Spinal cord (tissue), 10 donors: ENCODE measurements around the gene PHF20. TPM values are rescaled to one million over a fixed set of nuclear protein-coding genes. Genes with fewer than 3 reads are reported as not detected.
A peak's percentile ranks its signal among the peaks of the same experiment; 100 is the strongest.

ENCODE experiments used
- DNase-seq, 6 donors: peaks; one replicate each; pipeline versions ENCODE4 v3.0.0 to v3.0.0-alpha.2; 2013 to 2015; ENCODE audit warnings: low spot score in 6 of 6, low read depth in 4 of 6
- H3K27ac ChIP-seq: one replicate; pipeline ENCODE4 v1.5.1; 2013; ENCODE audit warnings: low read depth, low read length, control low read depth
- H3K27me3 ChIP-seq: one replicate; pipeline ENCODE4 v1.6.1; 2013; ENCODE audit warnings: low read length; ENCODE audit not compliant: control insufficient read depth, insufficient read depth
- H3K36me3 ChIP-seq: one replicate; pipeline ENCODE4 v1.6.1; 2013; ENCODE audit warnings: low read length; ENCODE audit not compliant: control insufficient read depth, insufficient read depth
- H3K4me1 ChIP-seq: one replicate; pipeline ENCODE4 v1.6.1; 2013; ENCODE audit warnings: low read length; ENCODE audit not compliant: control insufficient read depth, insufficient read depth
- H3K4me3 ChIP-seq: one replicate; pipeline ENCODE4 v1.5.1; 2013; ENCODE audit warnings: low read depth, low read length, control low read depth
- H3K9me3 ChIP-seq: one replicate; pipeline ENCODE4 v1.6.1; 2013; ENCODE audit warnings: low read length; ENCODE audit not compliant: control insufficient read depth, insufficient read depth
- WGBS: methylation state at CpG from one replicate; pipeline ENCODE4 v1.1.5; 2013; ENCODE audit warnings: missing lambda C conversion rate; ENCODE audit not compliant: insufficient coverage; 5-methylcytosine and 5-hydroxymethylcytosine counted together
- polyA plus RNA-seq, 2 donors: library from polyadenylated mRNA; unstranded; fragments of 120-200 nt; gene quantifications; one replicate each; pipeline ENCODE4 v1.2.1, GENCODE V29; 2013; ENCODE audit not compliant: insufficient read length in 2 of 2
- total RNA-seq, 2 donors: library from RNA; depleted of rRNA in 1 of 2; stranded (reverse); fragments of 120-200 nt in 1 of 2; fragments of >200 nt in 1 of 2; gene quantifications; one replicate each; pipeline versions ENCODE4 v1.2.3 to v1.2.4, GENCODE V29; 2013 to 2014
- donor health status: healthy.

PHF20 gene
- total and polyA plus RNA-seq, 4 donors = 31.0 to 38.7 (median 33.4) TPM

- Histone ChIP-seq H3K4me3 (no peak overlapping the region), H3K9me3 (no peaks in the 10 kb centered on the region), H3K4me1 (no peaks in the 10 kb centered on the region), H3K27ac (no peak overlapping the region), H3K36me3 (peaks cover 3% of the 10 kb centered on the region), H3K27me3 (no peaks in the 10 kb centered on the region)
- DNase-seq = no peak
- WGBS = 100% methylated on average over 1 of the region's 3 CpGs
Measured at GRCh38 chr20:35903843-35904242, 132.0 kb downstream of the PHF20 start.

GRCh38 chr20:35904982-35905663 lies 133.3 kb downstream of the PHF20 start:
- no peaks in the 10 kb centered on the region for H3K4me1 ChIP-seq
- no peak overlapping the region for H3K27ac ChIP-seq
- WGBS = 100% methylated on average over 3 of the region's 4 CpGs
- H3K9me3 ChIP-seq = no peaks in the 10 kb centered on the region
- no peak overlapping the region for H3K4me3 ChIP-seq
- H3K27me3 ChIP-seq = no peaks in the 10 kb centered on the region
- H3K36me3 ChIP-seq = no peaks in the 10 kb centered on the region
- DNase-seq = no peak

GRCh38 chr20:35907017-35907701 lies 135.3 kb downstream of the PHF20 start:
- DNase-seq = no peak
- 68% methylated on average over 5 of the region's 7 CpGs for WGBS
- H3K4me1 ChIP-seq = no peaks in the 10 kb centered on the region
- no peaks in the 10 kb centered on the region for H3K27me3 ChIP-seq
- peaks cover 6% of the 10 kb centered on the region for H3K36me3 ChIP-seq
- no peak overlapping the region for H3K4me3 ChIP-seq
- H3K27ac ChIP-seq = no peak overlapping the region
- no peaks in the 10 kb centered on the region for H3K9me3 ChIP-seq

GRCh38 chr20:35908007-35908406 lies 136.2 kb downstream of the PHF20 start:
- no peak for DNase-seq
- no peaks in the 10 kb centered on the region for H3K27me3 ChIP-seq
- H3K4me3 ChIP-seq = no peak overlapping the region
- no peaks in the 10 kb centered on the region for H3K4me1 ChIP-seq
- no peak overlapping the region for H3K27ac ChIP-seq
- H3K36me3 ChIP-seq = peaks cover 6% of the 10 kb centered on the region
- H3K9me3 ChIP-seq = no peaks in the 10 kb centered on the region

GRCh38 chr20:35909176-35909575 lies 137.4 kb downstream of the PHF20 start:
- H3K27me3 ChIP-seq = no peaks in the 10 kb centered on the region
- WGBS = 91% methylated on average over 1 of the region's 1 CpG
- H3K4me3 ChIP-seq = no peak overlapping the region
- no peaks in the 10 kb centered on the region for H3K9me3 ChIP-seq
- no peak for DNase-seq
- H3K36me3 ChIP-seq = peaks cover 6% of the 10 kb centered on the region
- H3K27ac ChIP-seq = no peak overlapping the region
- no peaks in the 10 kb centered on the region for H3K4me1 ChIP-seq

- DNase-seq = no peak
- Histone ChIP-seq H3K27ac (no peak overlapping the region), H3K27me3 (no peaks in the 10 kb centered on the region), H3K36me3 (peaks cover 6% of the 10 kb centered on the region), H3K4me1 (no peaks in the 10 kb centered on the region), H3K9me3 (no peaks in the 10 kb centered on the region), H3K4me3 (no peak overlapping the region)
- WGBS = no CpG with 5 or more reads among the region's 1 CpG
Measured at GRCh38 chr20:35909796-35910195, 138.0 kb downstream of the PHF20 start.

GRCh38 chr20:35910254-35910653 lies 138.4 kb downstream of the PHF20 start:
- H3K4me3 ChIP-seq = no peak overlapping the region
- DNase-seq = no peak
- no peaks in the 10 kb centered on the region for H3K9me3 ChIP-seq
- H3K27me3 ChIP-seq = no peaks in the 10 kb centered on the region
- no peak overlapping the region for H3K27ac ChIP-seq
- H3K4me1 ChIP-seq = no peaks in the 10 kb centered on the region
- peaks cover 6% of the 10 kb centered on the region for H3K36me3 ChIP-seq
- WGBS = no CpG with 5 or more reads among the region's 3 CpGs

- DNase-seq = peak in 1 of 6 donors; percentile 4
- Histone ChIP-seq H3K4me1 (no peaks in the 10 kb centered on the region), H3K27ac (no peak overlapping the region), H3K9me3 (no peaks in the 10 kb centered on the region), H3K4me3 (no peak overlapping the region), H3K36me3 (peaks cover 22% of the 10 kb centered on the region), H3K27me3 (no peaks in the 10 kb centered on the region)
- WGBS = 43% methylated on average over 3 of the region's 4 CpGs
Measured at GRCh38 chr20:35912881-35913280, 141.1 kb downstream of the PHF20 start.

- H3K4me1 ChIP-seq = no peaks in the 10 kb centered on the region
- no peaks in the 10 kb centered on the region for H3K9me3 ChIP-seq
- no peak overlapping the region for H3K27ac ChIP-seq
- 85% methylated on average over 2 of the region's 3 CpGs for WGBS
- no peak overlapping the region for H3K4me3 ChIP-seq
- no peaks in the 10 kb centered on the region for H3K27me3 ChIP-seq
- H3K36me3 ChIP-seq = peaks cover 23% of the 10 kb centered on the region
- no peak for DNase-seq
Measured at GRCh38 chr20:35917077-35917476, 145.3 kb downstream of the PHF20 start.

- 100% methylated on average over 1 of the region's 1 CpG for WGBS
- Histone ChIP-seq H3K4me1 (no peaks in the 10 kb centered on the region), H3K36me3 (peaks cover 23% of the 10 kb centered on the region), H3K4me3 (no peak overlapping the region), H3K9me3 (no peaks in the 10 kb centered on the region), H3K27me3 (no peaks in the 10 kb centered on the region), H3K27ac (no peak overlapping the region)
- no peak for DNase-seq
Measured at GRCh38 chr20:35918021-35918420, 146.2 kb downstream of the PHF20 start.
